ENCODE results near the gene DLGAP1. TPM values are rescaled to one million over a fixed set of nuclear protein-coding genes. Genes with fewer than 3 reads are reported as not detected.
A peak's percentile ranks its signal among the peaks of the same experiment; 100 is the strongest.

DLGAP1 gene
- total RNA-seq, 1 experiment from 2014 or later, result 0.39 TPM

GRCh38 chr18:3461704-3462103 is 993.4 kb downstream of the DLGAP1 start:
- H3K9ac ChIP-seq (ENCODE audit: low read length), result no peak overlapping the region
- intact Hi-C loops (cut with micrococcal nuclease), result no loop called here
- H3K27ac ChIP-seq (ENCODE audit: low read depth, low read length), result peak overlapping the region; percentile 18
- TF ChIP-seq RAD21 (IDR thresholded peaks at IDR 0.05; ENCODE audit: low read depth) (no peak), TCF7L2 (IDR thresholded peaks at IDR 0.05; ENCODE audit: borderline replicate concordance, extremely low read depth, insufficient read depth, insufficient read length) (no peak), ZBTB33 (IDR thresholded peaks at IDR 0.05; ENCODE audit: extremely low read depth, insufficient replicate concordance, low read length) (no peak), CBX3 (IDR thresholded peaks at IDR 0.05; ENCODE audit: low read depth) (no peak), ZNF274 (IDR thresholded peaks at IDR 0.05; ENCODE audit: low read depth, low read length) (no peak), CEBPB (IDR thresholded peaks at IDR 0.05; ENCODE audit: low read depth) (no peak), JUND (IDR thresholded peaks at IDR 0.05) (no peak), EZH2 (IDR thresholded peaks at IDR 0.05) (no peak), YY1 (IDR thresholded peaks at IDR 0.05; ENCODE audit: extremely low read depth, insufficient replicate concordance, low read depth, low read length) (no peak), ATF3 (IDR thresholded peaks at IDR 0.05) (no peak), FOSL1 (IDR thresholded peaks at IDR 0.05; ENCODE audit: low read depth) (no peak), SP1 (IDR thresholded peaks at IDR 0.05; ENCODE audit: low read depth) (no peak), POLR2A (IDR thresholded peaks at IDR 0.05; ENCODE audit: borderline replicate concordance, extremely low read depth, insufficient read depth, insufficient read length) (no peak), MAX (IDR thresholded peaks at IDR 0.05) (no peak), SIN3A (IDR thresholded peaks at IDR 0.05; ENCODE audit: low read depth) (no peak), ZFX (IDR thresholded peaks at IDR 0.05) (no peak), ELF1 (IDR thresholded peaks at IDR 0.05; ENCODE audit: borderline replicate concordance, low read depth) (no peak), EGR1 (IDR thresholded peaks at IDR 0.05; ENCODE audit: low read depth) (no peak)
- TF ChIP-seq, protein P1, sequence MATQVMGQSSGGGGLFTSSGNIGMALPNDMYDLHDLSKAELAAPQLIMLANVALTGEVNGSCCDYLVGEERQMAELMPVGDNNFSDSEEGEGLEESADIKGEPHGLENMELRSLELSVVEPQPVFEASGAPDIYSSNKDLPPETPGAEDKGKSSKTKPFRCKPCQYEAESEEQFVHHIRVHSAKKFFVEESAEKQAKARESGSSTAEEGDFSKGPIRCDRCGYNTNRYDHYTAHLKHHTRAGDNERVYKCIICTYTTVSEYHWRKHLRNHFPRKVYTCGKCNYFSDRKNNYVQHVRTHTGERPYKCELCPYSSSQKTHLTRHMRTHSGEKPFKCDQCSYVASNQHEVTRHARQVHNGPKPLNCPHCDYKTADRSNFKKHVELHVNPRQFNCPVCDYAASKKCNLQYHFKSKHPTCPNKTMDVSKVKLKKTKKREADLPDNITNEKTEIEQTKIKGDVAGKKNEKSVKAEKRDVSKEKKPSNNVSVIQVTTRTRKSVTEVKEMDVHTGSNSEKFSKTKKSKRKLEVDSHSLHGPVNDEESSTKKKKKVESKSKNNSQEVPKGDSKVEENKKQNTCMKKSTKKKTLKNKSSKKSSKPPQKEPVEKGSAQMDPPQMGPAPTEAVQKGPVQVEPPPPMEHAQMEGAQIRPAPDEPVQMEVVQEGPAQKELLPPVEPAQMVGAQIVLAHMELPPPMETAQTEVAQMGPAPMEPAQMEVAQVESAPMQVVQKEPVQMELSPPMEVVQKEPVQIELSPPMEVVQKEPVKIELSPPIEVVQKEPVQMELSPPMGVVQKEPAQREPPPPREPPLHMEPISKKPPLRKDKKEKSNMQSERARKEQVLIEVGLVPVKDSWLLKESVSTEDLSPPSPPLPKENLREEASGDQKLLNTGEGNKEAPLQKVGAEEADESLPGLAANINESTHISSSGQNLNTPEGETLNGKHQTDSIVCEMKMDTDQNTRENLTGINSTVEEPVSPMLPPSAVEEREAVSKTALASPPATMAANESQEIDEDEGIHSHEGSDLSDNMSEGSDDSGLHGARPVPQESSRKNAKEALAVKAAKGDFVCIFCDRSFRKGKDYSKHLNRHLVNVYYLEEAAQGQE (IDR thresholded peaks at IDR 0.05; ENCODE audit: low read depth), result no peak
- no TSS peak for BruUV-seq (replicated peaks)
- no peaks in the 10 kb centered on the region for H3K27me3 ChIP-seq (ENCODE audit: insufficient read depth, low read length)
- H3K79me2 ChIP-seq (ENCODE audit: insufficient read depth, low read length), result peaks cover 37% of the 10 kb centered on the region
- peaks cover 30 to 51% of the 10 kb centered on the region in 2 experiments; a peak in 3 of 4 replicates for H3K4me1 ChIP-seq (ENCODE audit: control insufficient read depth in 1 of 2, insufficient read depth in 2 of 2, low read length in 2 of 2)
- H3K36me3 ChIP-seq (ENCODE audit: control insufficient read depth in 1 of 2, insufficient read depth in 2 of 2, low read length in 2 of 2), result peaks cover 24 to 34% of the 10 kb centered on the region in 2 experiments
- ChIA-PET POLR2A (interaction anchor here (0.6 to 1.3 kb wide), 3 partner anchors 20 to 123 kb away, joined by 3 read pairs; no protein-coding TSS in a partner anchor), CTCF (interaction anchor here (0.6 to 2.1 kb wide), 2 partner anchors 21 to 205 kb away, joined by 5 to 7 read pairs; no protein-coding TSS in a partner anchor), RAD21 (ENCODE audit: low non-redundant PET in 1 of 2, low total read pairs in 2 of 2, uncharacterized antibody in 2 of 2, unreplicated experiment in 2 of 2) (no interaction called here)
- no peak overlapping the region for H3K4me3 ChIP-seq (replicated peaks in 1 of 2; ENCODE audit: low read depth in 1 of 2, low read length in 2 of 2)
- no peaks in the 10 kb centered on the region for H3K9me3 ChIP-seq (ENCODE audit: control insufficient read depth in 1 of 2, insufficient read depth in 1 of 2, low read depth in 1 of 2, low read length in 2 of 2)
- no peak overlapping the region for H2AFZ ChIP-seq (ENCODE audit: low read depth, low read length, poor library complexity, severe bottlenecking)
- no peak for ATAC-seq
- H3K4me2 ChIP-seq (ENCODE audit: low read length), result no peak overlapping the region
- peaks cover 6% of the 10 kb centered on the region; the same call in 1 of the 2 replicates for H4K20me1 ChIP-seq (ENCODE audit: insufficient read depth)
- no peak for DNase-seq (ENCODE audit: low read depth, low spot score)
- H3K9me2 ChIP-seq (ENCODE audit: insufficient read depth), result no peaks in the 10 kb centered on the region

Measured in HCT116 (cell line).